Activated T-cell treated with anti-CD3 and anti-CD28 coated beads, Interleukin-2, amount 50 U/mL, for 1 hour (primary cell): ENCODE measurements around the gene THY1.
"Not testable (repeated sequence)": the region's sequence is repeated elsewhere in the genome, so short reads cannot be mapped to it uniquely, and the experiment has no call there.

Experiments used
- DNase-seq: peaks from one replicate; pipeline ENCODE4 v3.0.0-alpha.2; 2020

The THY1 gene

GRCh38 chr11:119422809-119423508 is at the start of gene THY1:
THY1 (minus strand) TSS chr11:119423172; CDS start chr11:119420905, 2,267 bp downstream.
- DNase-seq: no peak

DNA sequence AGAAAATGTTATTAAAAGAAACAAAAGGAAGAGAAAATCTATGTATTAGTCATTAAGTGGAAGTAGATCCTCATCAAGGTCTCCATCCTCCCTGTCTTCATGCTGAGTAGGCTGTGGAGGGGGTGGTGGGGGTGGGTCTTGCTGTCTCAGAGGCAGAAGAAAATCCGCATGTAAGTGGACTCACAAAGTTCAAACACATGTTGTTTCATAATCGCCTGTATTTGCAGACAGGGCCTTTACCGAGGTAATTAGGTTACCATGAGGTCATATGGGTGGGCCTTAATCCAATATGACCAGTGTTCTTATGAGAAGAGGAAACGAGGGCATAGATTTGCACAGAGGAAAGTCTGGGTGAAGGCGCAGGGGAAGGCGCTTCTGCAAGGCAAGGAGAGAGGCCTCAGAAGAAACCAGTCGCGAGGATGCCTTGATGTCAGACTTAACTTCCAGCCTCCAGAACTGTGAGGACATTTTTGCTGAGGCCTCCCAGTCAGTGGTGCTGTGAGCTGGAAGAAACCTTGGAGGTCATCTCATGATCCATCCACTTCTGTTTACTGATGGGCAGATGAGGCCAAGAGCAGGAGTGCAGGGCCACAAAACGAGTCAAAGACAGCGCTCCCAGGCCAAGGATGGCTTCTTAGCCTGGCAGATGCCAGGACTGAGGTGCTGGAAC is 49.3 kb upstream of the THY1 start:
- no peak for DNase-seq

- DNase-seq: no peak
These were observed 48.4 kb upstream of the THY1 start for GRCh38 chr11:119471329-119471728.

GRCh38 chr11:119470317-119471291 is 47.6 kb upstream of the THY1 start:
- DNase-seq: no peak

- no peak for DNase-seq
These were observed 46.5 kb upstream of the THY1 start for GRCh38 chr11:119469506-119469905.

DNA sequence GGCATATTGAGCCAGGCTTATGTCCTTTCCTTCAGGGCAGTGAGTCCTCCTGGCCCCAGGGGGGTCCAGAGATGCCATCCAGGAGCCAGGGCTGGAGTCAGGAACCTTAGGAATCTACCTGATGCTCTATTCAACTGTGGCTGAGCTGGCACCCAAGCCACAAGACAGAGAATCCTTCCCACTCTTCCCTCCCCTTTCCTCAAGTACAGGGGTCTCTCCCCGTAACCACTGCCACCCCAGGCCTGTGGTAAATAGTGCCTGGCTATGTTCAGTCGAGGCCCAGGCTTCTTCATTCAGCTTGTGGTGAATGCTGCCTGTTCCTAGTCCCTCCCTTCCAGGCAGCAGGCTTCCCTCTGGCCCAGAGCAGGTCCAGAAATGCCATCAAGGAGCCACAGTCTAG is 45.5 kb upstream of the THY1 start:
- DNase-seq: no peak

- DNase-seq: no peak
These were observed 38.4 kb upstream of the THY1 start for GRCh38 chr11:119461229-119461963.

DNA sequence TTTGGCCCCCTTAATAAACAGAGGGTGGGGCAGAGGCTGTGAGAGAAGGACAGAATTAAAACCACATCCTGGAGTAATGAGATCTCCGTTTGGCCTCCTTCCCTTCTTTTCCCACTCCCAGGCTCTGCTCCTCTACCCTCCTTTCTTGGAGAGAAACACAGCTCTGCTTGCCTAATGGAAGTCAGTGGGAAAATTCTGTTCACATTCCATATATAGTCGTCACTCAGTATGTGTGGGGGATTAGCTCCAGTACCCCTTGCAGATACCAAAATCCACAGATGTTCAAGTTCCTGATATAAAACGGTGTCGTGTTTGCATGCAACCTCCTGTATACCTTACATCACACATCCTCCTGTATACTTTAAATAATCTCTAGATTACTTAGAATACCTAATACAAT is 37.6 kb upstream of the THY1 start:
- no peak for DNase-seq

- no peak for DNase-seq
These were observed 37.1 kb upstream of the THY1 start for GRCh38 chr11:119460097-119460496.

DNA sequence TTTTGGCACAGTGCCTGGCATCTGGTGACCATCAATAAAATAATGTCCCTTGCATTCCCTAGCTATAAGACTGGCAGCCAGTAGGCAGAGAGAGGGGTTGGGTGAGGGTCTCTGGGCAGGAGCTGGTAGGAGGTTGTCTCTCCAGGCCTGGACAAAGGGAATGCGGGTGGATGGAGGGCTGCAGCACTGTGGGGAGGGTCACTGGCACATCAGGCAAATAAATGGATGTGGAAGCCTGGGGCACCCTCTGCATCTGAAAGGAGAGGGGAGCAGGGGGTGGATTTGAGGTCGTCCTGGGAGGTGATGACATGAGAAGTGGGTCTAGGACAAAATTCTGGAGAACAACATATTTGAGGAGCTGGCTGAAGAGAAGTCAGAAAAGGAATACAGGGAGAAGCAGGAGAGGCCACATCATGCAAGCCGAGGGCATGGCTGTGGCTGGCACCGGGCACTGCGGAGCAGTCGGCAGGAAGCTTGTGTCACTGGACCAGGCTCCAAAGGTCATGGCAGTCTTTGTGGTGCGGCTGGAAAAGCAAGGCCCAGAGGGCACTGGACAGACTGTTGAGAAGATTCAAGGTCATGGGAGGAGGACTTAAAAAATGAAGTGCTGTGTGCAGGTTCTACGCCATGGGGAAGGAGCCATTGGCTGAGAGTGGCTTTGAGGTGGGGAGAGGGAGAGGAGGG is 36.5 kb upstream of the THY1 start:
- DNase-seq: no peak

GRCh38 chr11:119455708-119456107 is 32.7 kb upstream of the THY1 start:
- not testable (repeated sequence) for DNase-seq

GRCh38 chr11:119455241-119455640 is 32.3 kb upstream of the THY1 start:
- not testable (repeated sequence) for DNase-seq

DNA sequence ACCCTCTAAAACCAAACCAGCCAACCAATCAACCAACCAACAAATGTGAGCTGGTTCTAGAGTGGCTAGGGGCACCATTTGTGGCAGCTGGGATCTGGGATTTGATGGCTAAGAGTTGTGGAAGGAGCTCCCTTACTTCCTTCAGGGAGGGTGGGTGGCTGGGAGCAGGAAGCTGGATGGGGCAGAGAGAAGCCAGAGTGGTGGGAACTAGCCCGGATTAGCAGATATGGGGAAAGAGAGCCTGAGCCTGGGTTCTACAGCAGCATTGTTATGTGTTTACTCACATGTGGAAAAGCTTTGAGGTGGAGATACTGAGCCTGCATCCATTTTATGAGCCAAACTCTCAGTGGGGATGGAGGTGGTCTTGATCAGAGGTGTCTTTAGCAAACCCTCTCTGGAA is 30.9 kb upstream of the THY1 start:
- no peak for DNase-seq

GRCh38 chr11:119450590-119451326 is 27.8 kb upstream of the THY1 start:
- DNase-seq: no peak

DNA sequence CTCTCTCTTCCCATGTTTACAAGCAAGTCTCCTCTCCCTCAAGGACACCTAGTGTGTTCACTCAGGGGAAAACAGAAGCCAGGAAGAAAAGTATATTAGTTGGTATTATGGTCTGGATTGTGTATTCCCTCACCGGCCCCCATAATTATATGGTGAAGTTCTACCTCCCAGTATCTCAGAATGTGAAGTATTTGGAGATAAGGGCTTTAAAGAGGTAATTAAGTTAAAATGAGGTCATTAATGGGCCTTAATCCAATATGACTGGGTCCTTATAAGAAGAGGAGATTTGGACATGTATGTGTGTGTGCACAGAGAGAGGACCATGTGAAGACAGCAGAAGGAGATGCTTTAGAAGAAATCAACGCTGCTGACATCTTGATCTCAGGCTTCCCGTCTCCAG is 26.5 kb upstream of the THY1 start:
- DNase-seq: no peak

- no peak for DNase-seq
These were observed 25.4 kb upstream of the THY1 start for GRCh38 chr11:119448380-119448779.

GRCh38 chr11:119447664-119448242 is 24.8 kb upstream of the THY1 start:
- DNase-seq: no peak

- DNase-seq: no peak
These were observed 24.1 kb upstream of the THY1 start for GRCh38 chr11:119446871-119447663.

GRCh38 chr11:119446434-119446833 is 23.5 kb upstream of the THY1 start:
- DNase-seq: no peak

- DNase-seq: no peak
These were observed 22.9 kb upstream of the THY1 start for GRCh38 chr11:119445850-119446249.
